Breast epithelium (tissue), 3 donors: Measurements from ENCODE around the gene IFNA14.

Source experiments
- CTCF ChIP-seq, 3 donors: fragments of 450-650 bp; IDR thresholded peaks; one replicate each; pipeline ENCODE4 v1.5.1; 2016 to 2017; ENCODE audit warnings: antibody characterized with exemption in 3 of 3, mild to moderate bottlenecking in 3 of 3, moderate library complexity in 3 of 3
- POLR2A ChIP-seq: fragments of 450-650 bp; IDR thresholded peaks from one replicate; pipeline ENCODE4 v1.6.1; 2016; ENCODE audit warnings: antibody characterized with exemption, mild to moderate bottlenecking, moderate library complexity
- POLR2AphosphoS5 ChIP-seq, 3 donors: sonication (generic); formaldehyde crosslinking; IDR thresholded peaks; one replicate each; pipeline ENCODE4 v1.6.1; 2017; ENCODE audit warnings: antibody characterized with exemption in 3 of 3

- TF ChIP-seq POLR2A (no peak), CTCF (IDR thresholded peaks at IDR 0.05) (peak; percentile 50 to 62 (median 52)), POLR2AphosphoS5 (IDR thresholded peaks at IDR 0.05) (no peak)
Measured at GRCh38 chr9:21252721-21253547, 13.1 kb upstream of the IFNA14 start.
